WTC11 (cell line): Measurements from ENCODE around the gene KCNJ13. TPM values are rescaled to one million over a fixed set of nuclear protein-coding genes. Genes with fewer than 3 reads are reported as not detected.
A peak's percentile ranks its signal among the peaks of the same experiment; 100 is the strongest.

ENCODE experiments used
- ATAC-seq: fragments of 200-7000 bp; cut with Tn5 transposase; 2 replicates; pipeline ENCODE4 v1.10.0; 2021; ENCODE audit warnings: mild to moderate bottlenecking, moderate library complexity
- CTCF ChIA-PET: fragments of 300-600 bp; sonication (Branson Sonifier 250); formaldehyde crosslinking; loops from one replicate; lab custom pipeline; 2021; ENCODE audit warnings: antibody characterized with exemption; lab: Charles Lee
- POLR2A ChIA-PET: fragments of 350-600 bp; sonication (Branson Sonifier 250); formaldehyde crosslinking; loops from one replicate; lab custom pipeline; 2021; ENCODE audit warnings: antibody characterized with exemption; lab: Charles Lee
- DNase-seq: peaks from one replicate; pipeline ENCODE4 v3.0.0; 2021; ENCODE audit warnings: low spot score
- H3K27ac Mint-ChIP-seq: 2 replicates; pipeline ENCODE4 v1.8.0; 2021; ENCODE audit warnings: mixed read lengths
- H3K27me3 Mint-ChIP-seq: 2 replicates; pipeline ENCODE4 v1.8.0; 2021; ENCODE audit warnings: low read depth, mild to moderate bottlenecking, moderate library complexity, mixed read lengths
- H3K36me3 Mint-ChIP-seq: 2 replicates; pipeline ENCODE4 v1.8.0; 2021; ENCODE audit warnings: mixed read lengths
- H3K4me1 Mint-ChIP-seq: 2 replicates; pipeline ENCODE4 v1.8.0; 2022; ENCODE audit warnings: mixed read lengths
- H3K4me3 Mint-ChIP-seq: 2 replicates; pipeline ENCODE4 v1.8.0; 2021; ENCODE audit warnings: mild to moderate bottlenecking, moderate library complexity, mixed read lengths
- H3K9me3 Mint-ChIP-seq: 2 replicates; pipeline ENCODE4 v1.8.0; 2021; ENCODE audit warnings: mixed read lengths
- ARID4B ChIP-seq: sonication (generic); formaldehyde crosslinking; IDR thresholded peaks from 2 replicates; pipeline ENCODE4 v1.8.0; 2023; ENCODE audit warnings: missing genetic modification reagents, mild to moderate bottlenecking, borderline replicate concordance
- ATF3 ChIP-seq: sonication (generic); formaldehyde crosslinking; conservative IDR thresholded peaks from 2 replicates; pipeline ENCODE4 v1.8.1; 2022; ENCODE audit warnings: mild to moderate bottlenecking, missing genetic modification reagents
- CREB1 ChIP-seq: sonication (generic); formaldehyde crosslinking; IDR thresholded peaks from 2 replicates; pipeline ENCODE4 v1.8.0; 2023; ENCODE audit warnings: mild to moderate bottlenecking, missing genetic modification reagents
- CREM ChIP-seq: sonication (generic); formaldehyde crosslinking; IDR thresholded peaks from 2 replicates; pipeline ENCODE4 v1.8.1; 2022; ENCODE audit warnings: mild to moderate bottlenecking, missing genetic modification reagents, moderate library complexity
- ELF4 ChIP-seq: sonication (generic); formaldehyde crosslinking; IDR thresholded peaks from 2 replicates; pipeline ENCODE4 v1.8.1; 2022; ENCODE audit warnings: low read depth, mild to moderate bottlenecking, moderate library complexity, missing genetic modification reagents
- GABPB1 ChIP-seq: sonication (generic); formaldehyde crosslinking; IDR thresholded peaks from 2 replicates; pipeline ENCODE4 v1.8.1; 2023; ENCODE audit warnings: mild to moderate bottlenecking, missing genetic modification reagents
- JAZF1 ChIP-seq: fragments of 250-450 bp; sonication (Bioruptor Pico); IDR thresholded peaks from 2 replicates; pipeline ENCODE4 v1.9.0; 2021; ENCODE audit warnings: moderate library complexity, mild to moderate bottlenecking, inconsistent platforms
- MAX ChIP-seq: sonication (generic); formaldehyde crosslinking; IDR thresholded peaks from 2 replicates; pipeline ENCODE4 v1.8.0; 2022; ENCODE audit warnings: mild to moderate bottlenecking, missing genetic modification reagents
- NFATC4 ChIP-seq: fragments of 250-450 bp; sonication (Bioruptor Pico); IDR thresholded peaks from 2 replicates; pipeline ENCODE4 v1.9.0; 2021; ENCODE audit warnings: mild to moderate bottlenecking
- NFE2L1 ChIP-seq: sonication (generic); formaldehyde crosslinking; IDR thresholded peaks from 2 replicates; pipeline ENCODE4 v1.8.1; 2023; ENCODE audit warnings: missing genetic modification reagents
- NR1H2 ChIP-seq: sonication (generic); formaldehyde crosslinking; IDR thresholded peaks from 2 replicates; pipeline ENCODE4 v1.9.0; 2021; ENCODE audit warnings: mild to moderate bottlenecking, moderate library complexity, missing genetic modification reagents
- NR2C2 ChIP-seq: sonication (generic); formaldehyde crosslinking; IDR thresholded peaks from 2 replicates; pipeline ENCODE4 v1.8.0; 2022; ENCODE audit warnings: mild to moderate bottlenecking, missing genetic modification reagents
- RELA ChIP-seq: sonication (generic); formaldehyde crosslinking; IDR thresholded peaks from 2 replicates; pipeline ENCODE4 v1.8.1; 2022; ENCODE audit warnings: missing genetic modification reagents, mild to moderate bottlenecking, borderline replicate concordance
- SMAD3 ChIP-seq: sonication (generic); formaldehyde crosslinking; IDR thresholded peaks from 2 replicates; pipeline ENCODE4 v1.8.0; 2022; ENCODE audit warnings: missing genetic modification reagents, mild to moderate bottlenecking, borderline replicate concordance
- TCF7 ChIP-seq: sonication (generic); formaldehyde crosslinking; IDR thresholded peaks from 2 replicates; pipeline ENCODE4 v1.8.0; 2022; ENCODE audit warnings: mild to moderate bottlenecking, low read depth, missing genetic modification reagents, moderate library complexity
- ZNF138 ChIP-seq: sonication (generic); formaldehyde crosslinking; conservative IDR thresholded peaks from 2 replicates; pipeline ENCODE4 v1.8.1; 2022; ENCODE audit warnings: mild to moderate bottlenecking, moderate library complexity, missing genetic modification reagents
- ZNF219 ChIP-seq: sonication (generic); formaldehyde crosslinking; IDR thresholded peaks from 2 replicates; pipeline ENCODE4 v1.8.0; 2023; ENCODE audit warnings: missing genetic modification reagents, mild to moderate bottlenecking, borderline replicate concordance
- ZNF281 ChIP-seq: sonication (generic); formaldehyde crosslinking; IDR thresholded peaks from 2 replicates; pipeline ENCODE4 v1.8.0; 2023; ENCODE audit warnings: mild to moderate bottlenecking, missing genetic modification reagents
- total RNA-seq: library from RNA; stranded (reverse); gene quantifications from 3 replicates; pipeline ENCODE4 v1.2.3, GENCODE V29; 2021

KCNJ13 gene
- total RNA-seq, 1 experiment from 2014 or later = not detected

GRCh38 chr2:232767866-232768265 is 8.5 kb downstream of the KCNJ13 start:
- peaks cover 30% of the 10 kb centered on the region for H3K36me3 Mint-ChIP-seq
- no peaks in the 10 kb centered on the region; the same call in 1 of the 2 replicates for H3K27me3 Mint-ChIP-seq
- no peak for DNase-seq
- ChIA-PET POLR2A (no interaction called here), CTCF (no interaction called here)
- TF ChIP-seq ZNF138 (CRISPR knock-in tag) = no peak
- no peak for TF ChIP-seq NR2C2 (CRISPR knock-in tag)
- no peak for TF ChIP-seq ELF4
- TF ChIP-seq CREB1 (CRISPR knock-in tag) = no peak
- TF ChIP-seq ZNF219 (CRISPR knock-in tag) = no peak
- no peak for TF ChIP-seq MAX (CRISPR knock-in tag)
- no peak for TF ChIP-seq CREM (CRISPR knock-in tag)
- TF ChIP-seq NFE2L1 = no peak
- H3K4me3 Mint-ChIP-seq = no peak overlapping the region
- H3K4me1 Mint-ChIP-seq = no peaks in the 10 kb centered on the region
- H3K9me3 Mint-ChIP-seq = no peaks in the 10 kb centered on the region
- H3K27ac Mint-ChIP-seq = no peak overlapping the region
- no peak for ATAC-seq

GRCh38 chr2:232761301-232761907 is 15.0 kb downstream of the KCNJ13 start:
- Mint-ChIP-seq H3K36me3 (peaks cover 29% of the 10 kb centered on the region), H3K4me3 (no peak overlapping the region), H3K9me3 (no peaks in the 10 kb centered on the region), H3K4me1 (no peaks in the 10 kb centered on the region), H3K27me3 (no peaks in the 10 kb centered on the region; the same call in 1 of the 2 replicates), H3K27ac (no peak overlapping the region)
- peak; percentile 34; the same call in 1 of the 2 replicates for ATAC-seq
- DNase-seq = no peak
- no peak for TF ChIP-seq GABPB1
- TF ChIP-seq RELA (CRISPR knock-in tag) = no peak
- no peak for TF ChIP-seq ARID4B (CRISPR knock-in tag)
- TF ChIP-seq ATF3 (CRISPR knock-in tag) = no peak
- TF ChIP-seq TCF7 (CRISPR knock-in tag) = no peak
- TF ChIP-seq MAX (CRISPR knock-in tag) = no peak
- no peak for TF ChIP-seq NFE2L1
- no peak for TF ChIP-seq NR1H2 (CRISPR knock-in tag)
- no peak for TF ChIP-seq NFATC4 (CRISPR knock-in tag)
- no peak for TF ChIP-seq SMAD3 (CRISPR knock-in tag)
- no peak for TF ChIP-seq NR2C2 (CRISPR knock-in tag)
- TF ChIP-seq ZNF138 (CRISPR knock-in tag) = no peak
- TF ChIP-seq JAZF1 (CRISPR knock-in tag) = no peak
- TF ChIP-seq ZNF281 (CRISPR knock-in tag) = no peak
- ChIA-PET POLR2A (no interaction called here), CTCF (interaction anchor here (0.6 kb wide), 1 partner anchor 23 kb away, joined by 4 read pairs; no protein-coding TSS in a partner anchor)
